Measurements from ENCODE around the gene ACOX3. TPM values are rescaled to one million over a fixed set of nuclear protein-coding genes. Genes with fewer than 3 reads are reported as not detected.
A peak's percentile ranks its signal among the peaks of the same experiment; 100 is the strongest.

The ACOX3 gene
- total and polyA plus RNA-seq, 9 of the 15 experiments (the other 6 are each of a cell fraction or from before 2014, with no cell fraction given), result 0.68 to 7.3 (median 3.7) TPM

GRCh38 chr4:8459867-8460445 is 19.4 kb upstream of the ACOX3 start:
- FAIRE-seq, result peak; percentile 40
- H3K27me3 ChIP-seq (ENCODE audit: control insufficient read depth in 2 of 2, insufficient read depth in 2 of 2, low read length in 2 of 2), result no peaks in the 10 kb centered on the region
- peak in 2 of 4 experiments; percentile 13 to 37 for DNase-seq (ENCODE audit: extremely low read depth in 1 of 4, low spot score in 3 of 4)
- no peak overlapping the region for H3K9ac ChIP-seq (ENCODE audit: insufficient read depth in 1 of 2, low read depth in 2 of 2, low read length in 2 of 2)
- no peak overlapping the region for H2AFZ ChIP-seq (ENCODE audit: low read depth, low read length)
- no peaks in the 10 kb centered on the region for H3K79me2 ChIP-seq (ENCODE audit: control insufficient read depth, insufficient read depth, low read length)
- H3K27ac ChIP-seq (ENCODE audit: extremely low read depth, low read depth, low read length), result no peak overlapping the region
- peak; percentile 91 for ATAC-seq
- intact Hi-C loops (cut with micrococcal nuclease) (no loop called here), in situ Hi-C loops (cut with MboI) (loop anchor here (5.0 kb wide), 1 partner anchor 137 kb away; no protein-coding TSS in a partner anchor)
- no peaks in the 10 kb centered on the region for H3K9me3 ChIP-seq (replicated peaks; ENCODE audit: control insufficient read depth, insufficient read depth, low read depth, low read length)
- BruUV-seq (replicated peaks), result no TSS peak
- peaks cover 61% of the 10 kb centered on the region; the same call in 2 of the 3 replicates for H3K36me3 ChIP-seq (ENCODE audit: control insufficient read depth, insufficient read depth, low read length)
- no peaks in the 10 kb centered on the region; a peak in 1 of 5 replicates for H3K4me1 ChIP-seq (replicated peaks in 1 of 2; ENCODE audit: control insufficient read depth in 2 of 2, insufficient read depth in 2 of 2, low read length in 2 of 2)
- no peak overlapping the region for H3K4me2 ChIP-seq (ENCODE audit: insufficient read depth, low read length)
- ChIA-PET POLR2A (interaction anchor here (0.8 to 1.8 kb wide), 4 partner anchors 11 to 17 kb away, joined by 3 to 5 read pairs (median 4); no protein-coding TSS in a partner anchor), CTCF (ENCODE audit: low intra/inter-chr PET ratio) (no interaction called here)
- no peak for TF ChIP-seq ELF1 (tag; IDR thresholded peaks at IDR 0.05)
- no peak for TF ChIP-seq STAG1 (CRISPR knock-in tag; IDR thresholded peaks at IDR 0.05; ENCODE audit: borderline replicate concordance)
- TF ChIP-seq RAD21 (CRISPR knock-in tag; conservative IDR thresholded peaks at IDR 0.05 in 1 of 2, IDR thresholded peaks at IDR 0.05 in 1 of 2), result no peak
- TF ChIP-seq ZNF140 (CRISPR knock-in tag; IDR thresholded peaks at IDR 0.05), result no peak
- no peak for TF ChIP-seq TCF7 (IDR thresholded peaks at IDR 0.05; ENCODE audit: borderline replicate concordance)
- no peak for TF ChIP-seq PRPF4 (IDR thresholded peaks at IDR 0.05; ENCODE audit: insufficient read depth, low read depth, low read length, poor library complexity, severe bottlenecking)
- TF ChIP-seq GTF3C2 (IDR thresholded peaks at IDR 0.05; ENCODE audit: borderline replicate concordance, extremely low read depth, insufficient read length), result no peak
- no peak for TF ChIP-seq TRIM24 (IDR thresholded peaks at IDR 0.05)
- no peak for TF ChIP-seq STAT6 (CRISPR knock-in tag; IDR thresholded peaks at IDR 0.05)
- TF ChIP-seq MTA1 (IDR thresholded peaks at IDR 0.05; ENCODE audit: borderline replicate concordance), result no peak
- no peak for TF ChIP-seq SRF (CRISPR knock-in tag; IDR thresholded peaks at IDR 0.05)
- no peak for TF ChIP-seq ESRRA (IDR thresholded peaks at IDR 0.05; ENCODE audit: borderline replicate concordance, low read depth)
- no peak for TF ChIP-seq HNRNPLL (IDR thresholded peaks at IDR 0.05; ENCODE audit: low read depth, low read length, poor library complexity, severe bottlenecking)
- no peak for TF ChIP-seq SPI1 (IDR thresholded peaks at IDR 0.05; ENCODE audit: borderline replicate concordance, low read depth, low read length)
- TF ChIP-seq MCM7 (IDR thresholded peaks at IDR 0.05), result no peak
- no peak overlapping the region for H3K4me3 ChIP-seq
- WGBS (ENCODE audit: insufficient coverage, low coverage, missing lambda C conversion rate), result 72% methylated on average over 8 of the region's 8 CpGs
- H4K20me1 ChIP-seq (replicated peaks; ENCODE audit: control insufficient read depth, insufficient read depth, low read length), result no peaks in the 10 kb centered on the region
- no peaks in the 10 kb centered on the region for H3K9me1 ChIP-seq (ENCODE audit: control insufficient read depth, insufficient read depth, low read length)

Measured in K562 (cell line).